Liver (tissue), 9 donors: ENCODE data around the gene DDHD1. TPM values are rescaled to one million over a fixed set of nuclear protein-coding genes. Genes with fewer than 3 reads are reported as not detected.

ENCODE experiments used
- DNase-seq: peaks from one replicate; pipeline ENCODE4 v3.0.0-alpha.2; 2017; ENCODE audit warnings: low spot score
- H3K27ac ChIP-seq, 2 donors: one replicate each; pipeline ENCODE4 v1.7.0; 2013; ENCODE audit warnings: inconsistent platforms in 2 of 2, low read length in 2 of 2, control low read depth in 1 of 2, low read depth in 1 of 2, mild to moderate bottlenecking in 1 of 2
- H3K27me3 ChIP-seq, 4 donors: one replicate each; pipeline versions ENCODE4 v1.6.1 to v1.7.0; 2013; ENCODE audit warnings: low read length in 3 of 4, inconsistent platforms in 1 of 4, mild to moderate bottlenecking in 1 of 4, moderate library complexity in 1 of 4; ENCODE audit not compliant: control insufficient read depth in 4 of 4, insufficient read depth in 4 of 4
- H3K36me3 ChIP-seq, 4 donors: one replicate each; pipeline versions ENCODE4 v1.6.1 to v1.7.0; 2013; ENCODE audit warnings: low read length in 3 of 4, mild to moderate bottlenecking in 3 of 4, low read depth in 1 of 4, moderate library complexity in 1 of 4; ENCODE audit not compliant: control insufficient read depth in 4 of 4, insufficient read depth in 3 of 4
- H3K4me1 ChIP-seq, 4 donors: one replicate each; pipeline versions ENCODE4 v1.6.1 to v1.7.0; 2013; ENCODE audit warnings: low read length in 3 of 4, mild to moderate bottlenecking in 3 of 4, moderate library complexity in 1 of 4; ENCODE audit not compliant: control insufficient read depth in 4 of 4, insufficient read depth in 4 of 4
- H3K4me3 ChIP-seq, 3 donors: one replicate each; pipeline versions ENCODE4 v1.6.1 to v1.7.0; 2013; ENCODE audit warnings: low read length in 3 of 3, control low read depth in 1 of 3, low read depth in 1 of 3, mild to moderate bottlenecking in 1 of 3
- H3K9ac ChIP-seq, 2 donors: one replicate each; pipeline ENCODE4 v1.7.0; 2013; ENCODE audit warnings: low read length in 2 of 2, mild to moderate bottlenecking in 2 of 2, moderate library complexity in 2 of 2, control low read depth in 1 of 2, low read depth in 1 of 2
- H3K9me3 ChIP-seq, 4 donors: one replicate each; pipeline versions ENCODE4 v1.6.1 to v1.7.0; 2013; ENCODE audit warnings: low read length in 3 of 4; ENCODE audit not compliant: control insufficient read depth in 4 of 4
- ATF3 ChIP-seq: IDR thresholded peaks from 2 replicates; pipeline ENCODE4 v1.6.1; 2016; ENCODE audit warnings: antibody characterized with exemption
- CTCF ChIP-seq: fragments of 150-350 bp; IDR thresholded peaks from 2 replicates; pipeline ENCODE4 v1.5.1; 2017; ENCODE audit warnings: improper control_type of control experiment, low read depth, low read length; ENCODE audit not compliant: missing input control
- FOXA1 ChIP-seq: IDR thresholded peaks from 2 replicates; pipeline ENCODE4 v1.6.1; 2016; ENCODE audit warnings: antibody characterized with exemption
- FOXA2 ChIP-seq: IDR thresholded peaks from 2 replicates; pipeline ENCODE4 v1.6.1; 2016; ENCODE audit warnings: antibody characterized with exemption
- GABPA ChIP-seq, 2 donors: IDR thresholded peaks in 1 of 2; conservative IDR thresholded peaks in 1 of 2; 2 replicates each; pipeline ENCODE4 v1.6.1; 2016; ENCODE audit warnings: antibody characterized with exemption in 2 of 2, mild to moderate bottlenecking in 1 of 2, moderate library complexity in 1 of 2
- HNF4A ChIP-seq, 2 donors: conservative IDR thresholded peaks; 2 replicates each; pipeline ENCODE4 v1.6.1; 2016; ENCODE audit warnings: antibody characterized with exemption in 2 of 2, mild to moderate bottlenecking in 2 of 2
- HNF4G ChIP-seq: IDR thresholded peaks from 2 replicates; pipeline ENCODE4 v1.6.1; 2016; ENCODE audit warnings: antibody characterized with exemption
- JUND ChIP-seq, 2 donors: IDR thresholded peaks; 2 replicates each; pipeline ENCODE4 v1.6.1; 2016; ENCODE audit warnings: antibody characterized with exemption in 2 of 2
- NR2F2 ChIP-seq: IDR thresholded peaks from 2 replicates; pipeline ENCODE4 v1.6.1; 2016; ENCODE audit warnings: antibody characterized with exemption
- RAD21 ChIP-seq, 2 donors: IDR thresholded peaks; 2 replicates each; pipeline ENCODE4 v1.6.1; 2016; ENCODE audit warnings: antibody characterized with exemption in 2 of 2, mild to moderate bottlenecking in 2 of 2
- REST ChIP-seq: IDR thresholded peaks from 2 replicates; pipeline ENCODE4 v1.6.1; 2016; ENCODE audit warnings: antibody characterized with exemption, mild to moderate bottlenecking
- RXRA ChIP-seq, 2 donors: IDR thresholded peaks; 2 replicates each; pipeline ENCODE4 v1.6.1; 2017 to 2018; ENCODE audit warnings: antibody characterized with exemption in 2 of 2, mild to moderate bottlenecking in 1 of 2
- SP1 ChIP-seq: IDR thresholded peaks from 2 replicates; pipeline ENCODE4 v1.6.1; 2018; ENCODE audit warnings: antibody characterized with exemption, mild to moderate bottlenecking
- TAF1 ChIP-seq: conservative IDR thresholded peaks from 2 replicates; pipeline ENCODE4 v1.6.1; 2016; ENCODE audit warnings: antibody characterized with exemption, mild to moderate bottlenecking
- YY1 ChIP-seq: IDR thresholded peaks from 2 replicates; pipeline ENCODE4 v1.6.1; 2016; ENCODE audit warnings: antibody characterized with exemption, mild to moderate bottlenecking
- ZBTB33 ChIP-seq: IDR thresholded peaks from 2 replicates; pipeline ENCODE4 v1.6.1; 2016; ENCODE audit warnings: antibody characterized with exemption
- WGBS: extraction: QIAGEN DNeasy Blood & Tissue Kit; methylation state at CpG from one replicate; pipeline ENCODE4 v1.1.7; 2013; 5-methylcytosine and 5-hydroxymethylcytosine counted together
- polyA plus RNA-seq, 2 donors: library from polyadenylated mRNA; stranded (reverse) in 1 of 2; unstranded in 1 of 2; fragments of 200-250 nt in 1 of 2; fragments of >200 nt in 1 of 2; fragmentation: Nextera tagmentation in 1 of 2; extraction: Ambion mirVana in 1 of 2; gene quantifications; one replicate each; pipeline versions ENCODE4 v1.2.1 to v1.2.3, GENCODE V29; 2013 to 2015
- total RNA-seq, 2 donors: library from RNA; depleted of rRNA; stranded (reverse); fragments of >200 nt; gene quantifications; one replicate each; pipeline ENCODE4 v1.2.3, GENCODE V29; 2014
- donor health status: healthy.
- donor health status: healthy.
- donor health status: healthy.
- donor health status: healthy.
- donor health status: healthy.

DDHD1 gene
- 10 to 100 TPM in 1 of 2 donors, 1 to 10 TPM in 1; 8.5 to 14.3 TPM for total RNA-seq
- polyA plus RNA-seq = 1 to 10 TPM; 1.3 to 1.8 TPM

GRCh38 chr14:53152887-53153701 lies at the start of gene DDHD1:
DDHD1 (minus strand) TSS chr14:53153323; CDS start chr14:53153098, 225 bp downstream.
- no peaks in the 10 kb centered on the region for H3K36me3 ChIP-seq
- H3K27ac ChIP-seq = peak within 1 kb of the TSS; percentile 83 to 86
- H3K27me3 ChIP-seq = no peaks in the 10 kb centered on the region
- peak within 1 kb of the TSS; percentile 62 to 76 for H3K9ac ChIP-seq
- no peak for TF ChIP-seq REST
- TF ChIP-seq RXRA (IDR thresholded peaks at IDR 0.05) = peak in 1 of 2 donors; percentile 41
- no peak for TF ChIP-seq HNF4G
- TF ChIP-seq ATF3 = no peak
- no peak for TF ChIP-seq SP1
- no peak for TF ChIP-seq CTCF
- peak; percentile 49 for TF ChIP-seq YY1
- no peak for TF ChIP-seq JUND (IDR thresholded peaks at IDR 0.05)
- TF ChIP-seq FOXA1 = no peak
- no peak for TF ChIP-seq HNF4A (conservative IDR thresholded peaks at IDR 0.05)
- no peak for TF ChIP-seq NR2F2
- no peak for TF ChIP-seq ZBTB33
- no peak for TF ChIP-seq FOXA2
- TF ChIP-seq TAF1 = no peak
- TF ChIP-seq GABPA (IDR thresholded peaks at IDR 0.05 in 1 of 2, conservative IDR thresholded peaks at IDR 0.05 in 1 of 2) = no peak
- TF ChIP-seq RAD21 (IDR thresholded peaks at IDR 0.05) = no peak
- no peaks in the 10 kb centered on the region for H3K9me3 ChIP-seq
- peaks cover 0 to 15% (median 9%) of the 10 kb centered on the region in 4 donors for H3K4me1 ChIP-seq
- DNase-seq = peak; percentile 85
- H3K4me3 ChIP-seq = peak within 1 kb of the TSS; percentile 73 to 95 (median 87)
- 2% methylated on average over 93 of the region's 93 CpGs for WGBS
